ENCODE data around the gene MAGI1.

- no peak for TF ChIP-seq CTCF (IDR thresholded peaks at IDR 0.05; ENCODE audit: insufficient read depth, low read length, poor library complexity, severe bottlenecking)
- TF ChIP-seq EZH2phosphoT487 (conservative IDR thresholded peaks at IDR 0.05; ENCODE audit: low read length) = no peak
These were observed 9.3 kb upstream of the MAGI1 start for GRCh38 chr3:66048051-66048395.
